Natural killer cell treated with Interleukin-12 subunit alpha and Interleukin-12 subunit beta and Interleukin-15 and Interleukin-18, amount 100 ng/mL, for 72 hours (primary cell): Measurements from ENCODE around the gene CHMP4A. TPM values are rescaled to one million over a fixed set of nuclear protein-coding genes. Genes with fewer than 3 reads are reported as not detected.

Experiments
- ATAC-seq, 2 donors: fragments of 150-1000 bp; cut with Tn5 transposase in 1 of 2; sonication (Bioruptor Pico), chemical (Tn5 transposase) in 1 of 2; 2 replicates each; pipeline ENCODE4 v1.10.0; 2021
- DNase-seq: peaks from one replicate; pipeline ENCODE4 v3.0.0; 2022; ENCODE audit warnings: low spot score
- H3K27ac Mint-ChIP-seq, 2 donors: 1 replicate in 1 of 2; 2 replicates in 1 of 2; pipeline ENCODE4 v1.8.0; 2022; ENCODE audit warnings: mixed read lengths in 2 of 2, mild to moderate bottlenecking in 1 of 2, moderate library complexity in 1 of 2
- H3K27me3 Mint-ChIP-seq, 2 donors: 1 replicate in 1 of 2; 2 replicates in 1 of 2; pipeline ENCODE4 v1.8.0; 2022; ENCODE audit warnings: mixed read lengths in 2 of 2
- H3K36me3 Mint-ChIP-seq: one replicate; pipeline ENCODE4 v1.8.0; 2022; ENCODE audit warnings: mixed read lengths
- H3K4me1 Mint-ChIP-seq, 2 donors: 1 replicate in 1 of 2; 2 replicates in 1 of 2; pipeline ENCODE4 v1.8.0; 2022; ENCODE audit warnings: low read depth in 2 of 2, mixed read lengths in 2 of 2, mild to moderate bottlenecking in 1 of 2
- H3K4me3 Mint-ChIP-seq: one replicate; pipeline ENCODE4 v1.8.0; 2022; ENCODE audit warnings: mixed read lengths
- H3K9me3 Mint-ChIP-seq: 2 replicates; pipeline ENCODE4 v1.8.0; 2022; ENCODE audit warnings: mixed read lengths
- total RNA-seq, 2 donors: library from RNA; stranded (reverse); gene quantifications; one replicate each; pipeline ENCODE4 v1.2.3, GENCODE V29; 2022

The CHMP4A gene
- total RNA-seq, result 10 to 100 TPM; 66.2 to 95.0 TPM

DNA sequence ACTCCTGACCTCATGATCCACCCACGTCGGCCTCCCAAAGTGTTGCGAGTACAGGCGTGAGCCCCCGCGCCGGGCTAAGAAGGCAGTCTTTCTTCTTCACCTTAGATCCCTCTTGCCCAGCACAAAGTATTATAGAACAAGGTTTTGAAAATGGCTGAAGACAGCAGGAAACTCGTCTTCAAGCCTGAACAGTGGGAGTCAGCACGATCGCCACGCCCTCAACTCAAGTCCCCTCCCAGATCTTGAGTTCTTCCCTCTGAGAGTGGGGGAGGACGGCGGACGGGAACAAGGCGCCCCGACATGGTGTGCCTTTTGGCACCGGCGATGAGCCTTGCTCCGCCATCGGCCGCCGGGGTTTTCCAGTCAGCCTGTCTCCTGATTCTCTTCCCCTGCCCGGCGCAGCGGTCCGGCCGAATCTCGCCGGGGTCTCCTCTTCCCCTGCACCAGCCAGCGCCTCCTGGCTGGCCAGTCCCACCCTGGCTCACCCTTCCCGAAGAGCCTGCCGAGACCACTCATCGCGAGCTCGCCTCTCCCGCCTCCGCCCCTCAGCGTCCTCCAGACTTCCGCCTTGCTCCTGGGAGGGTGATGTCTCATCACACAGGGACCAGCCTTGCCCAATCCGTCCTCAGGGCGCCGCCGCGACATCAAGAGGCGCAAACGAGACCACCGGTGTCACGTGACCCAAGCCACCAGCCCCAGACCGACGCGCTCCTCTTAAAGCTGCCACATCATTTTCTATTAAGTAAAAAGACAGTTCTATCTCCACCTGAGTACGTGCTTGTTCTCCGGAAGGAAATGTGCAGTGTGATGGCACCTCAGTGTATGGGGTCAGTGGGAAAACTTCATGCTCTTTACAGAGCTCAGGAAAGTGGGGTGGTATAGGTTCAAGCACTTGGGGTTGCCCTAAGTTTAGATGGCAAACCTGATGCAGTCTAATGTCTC lies at the start of gene CHMP4A:
TSS of gene CHMP4A (minus strand) at position 565 of the 942 bp plus-strand sequence. CDS start at position 516, 49 bp downstream.
- Mint-ChIP-seq H3K36me3 (peaks cover 16% of the 10 kb centered on the region), H3K9me3 (no peaks in the 10 kb centered on the region), H3K27ac (peak within 1 kb of the TSS; percentile 97 to 99), H3K27me3 (no peaks in the 10 kb centered on the region), H3K4me3 (peak within 1 kb of the TSS; percentile 98), H3K4me1 (peaks cover 41 to 49% of the 10 kb centered on the region in 2 donors)
- DNase-seq, result peak; percentile 99
- peak; percentile 90 to 94 for ATAC-seq

DNA sequence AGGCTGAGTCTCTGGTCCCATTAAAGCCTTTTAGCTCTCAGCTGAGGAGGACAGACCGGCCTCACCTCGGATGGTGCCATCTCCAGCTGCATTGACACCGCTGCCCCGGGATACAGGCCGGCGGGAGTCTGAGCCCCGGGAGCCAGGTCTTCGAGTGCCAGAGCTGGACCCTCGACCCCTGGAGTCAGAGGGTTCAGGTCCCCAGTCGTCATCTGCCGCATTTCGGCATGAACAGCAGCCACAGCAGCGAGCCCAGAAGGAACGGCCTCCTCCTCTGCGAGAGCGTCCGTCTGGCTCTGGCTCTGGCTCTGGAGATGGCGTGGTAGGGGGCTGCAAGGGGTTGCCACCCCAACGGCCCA lies 48.7 kb upstream of the CHMP4A start:
- Mint-ChIP-seq H3K9me3 (no peaks in the 10 kb centered on the region), H3K36me3 (no peaks in the 10 kb centered on the region), H3K27ac (no peak overlapping the region), H3K4me3 (no peak overlapping the region), H3K4me1 (peaks cover 0 to 4% of the 10 kb centered on the region in 2 donors), H3K27me3 (no peaks in the 10 kb centered on the region)
- DNase-seq (no peak), ATAC-seq (no peak)

DNA sequence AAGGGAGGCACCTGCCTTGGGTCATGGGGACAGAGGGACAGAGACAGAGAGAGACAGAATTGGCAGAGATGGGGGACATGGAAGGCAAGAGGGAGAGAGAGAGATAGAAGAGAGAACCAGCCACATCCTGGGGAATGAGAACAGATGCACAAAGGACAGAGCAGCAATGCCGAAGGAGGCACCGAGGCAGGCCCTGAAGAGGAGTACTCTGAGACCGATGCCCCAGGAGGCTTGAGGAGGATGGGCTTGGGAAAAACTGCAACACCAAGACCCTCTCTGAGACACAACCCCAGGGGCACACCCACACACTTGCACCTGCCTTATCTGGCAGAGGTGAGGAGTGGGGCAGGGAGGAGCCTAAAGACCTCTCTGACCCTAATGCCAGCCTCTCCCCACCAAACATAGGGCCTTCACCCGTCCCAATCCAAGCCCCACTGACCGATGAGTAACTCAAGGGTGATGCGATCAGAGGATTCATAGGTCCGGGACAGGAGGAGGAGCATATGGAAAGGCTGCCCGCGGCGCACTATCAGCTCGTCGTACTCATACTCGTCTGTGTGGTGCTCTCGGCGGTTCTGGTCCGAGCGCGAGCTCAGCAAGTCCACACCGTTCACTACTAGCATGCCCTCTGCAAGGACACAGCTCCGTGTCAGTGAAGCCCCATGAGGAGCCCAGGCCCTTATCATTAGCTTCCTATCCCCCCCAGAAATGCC lies 48.1 kb upstream of the CHMP4A start:
- Mint-ChIP-seq H3K9me3 (no peaks in the 10 kb centered on the region), H3K4me3 (no peak overlapping the region), H3K4me1 (peaks cover 0 to under 1% of the 10 kb centered on the region in 2 donors), H3K27me3 (no peaks in the 10 kb centered on the region), H3K36me3 (no peaks in the 10 kb centered on the region), H3K27ac (no peak overlapping the region)
- no peak for DNase-seq
- no peak for ATAC-seq

DNA sequence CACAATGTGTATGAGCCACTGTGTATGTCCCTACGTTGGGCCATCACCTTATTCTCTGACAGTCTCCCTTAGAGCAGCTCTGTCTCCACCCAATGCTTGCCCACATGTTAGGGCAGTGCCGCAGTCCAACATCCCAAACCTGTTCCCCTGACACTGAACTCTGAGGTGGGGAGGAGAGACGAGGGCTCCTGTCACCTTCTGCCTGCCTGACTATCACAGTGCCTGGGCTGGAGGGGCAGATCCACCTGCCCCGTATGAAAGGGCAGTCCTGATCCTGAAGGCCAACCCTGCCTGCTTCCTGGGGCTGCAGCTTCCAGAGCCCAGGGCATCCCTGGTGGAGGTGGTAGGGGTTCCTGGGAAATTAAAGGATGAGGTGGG lies 47.5 kb upstream of the CHMP4A start:
- no peak overlapping the region for H3K27ac Mint-ChIP-seq
- no peaks in the 10 kb centered on the region for H3K27me3 Mint-ChIP-seq
- no peaks in the 10 kb centered on the region for H3K4me1 Mint-ChIP-seq
- H3K9me3 Mint-ChIP-seq, result no peaks in the 10 kb centered on the region
- ATAC-seq, result no peak
- H3K4me3 Mint-ChIP-seq, result no peak overlapping the region
- DNase-seq, result no peak
- H3K36me3 Mint-ChIP-seq, result no peaks in the 10 kb centered on the region

DNA sequence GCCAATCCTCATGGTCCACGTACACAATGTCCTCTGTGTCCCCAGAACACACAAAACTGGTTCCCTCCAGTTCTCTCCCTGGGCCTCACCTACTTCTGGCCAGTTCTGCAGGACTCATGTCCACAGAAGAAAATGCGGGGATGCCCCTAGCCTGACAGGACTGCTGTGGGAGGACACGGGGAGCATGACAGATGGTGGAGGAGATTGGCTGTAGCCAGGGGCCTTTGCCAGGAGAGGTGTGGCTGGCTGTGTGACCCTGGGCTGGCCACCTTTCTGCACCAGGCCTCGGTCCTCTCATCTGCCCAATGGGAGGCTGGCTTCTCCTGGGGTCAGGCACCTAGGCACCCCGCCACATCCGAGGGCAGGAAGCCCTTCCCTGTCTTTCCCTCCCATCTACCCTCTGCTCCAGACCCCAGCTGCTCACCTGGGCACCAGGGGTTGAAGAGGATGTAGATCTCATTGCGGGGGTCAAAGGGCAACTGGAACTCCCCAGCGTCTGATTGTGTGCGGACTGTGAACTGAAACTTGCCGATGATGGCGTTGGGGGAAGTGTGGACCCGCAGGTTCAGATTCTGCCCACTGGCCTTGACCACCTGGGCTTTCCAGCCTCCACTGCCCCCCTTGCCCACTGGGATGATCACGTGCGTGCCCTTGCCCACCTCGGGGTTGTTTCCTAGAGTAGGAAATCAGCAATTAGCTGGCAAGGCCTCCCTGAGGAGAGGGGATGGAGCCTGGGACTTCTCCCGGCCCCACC lies 46.9 kb upstream of the CHMP4A start:
- Mint-ChIP-seq H3K9me3 (no peaks in the 10 kb centered on the region), H3K4me3 (no peak overlapping the region)

GRCh38 chr14:24259282-24260025 lies 46.2 kb upstream of the CHMP4A start:
- Mint-ChIP-seq H3K4me3 (no peak overlapping the region), H3K27ac (no peak overlapping the region), H3K27me3 (no peaks in the 10 kb centered on the region), H3K9me3 (no peaks in the 10 kb centered on the region), H3K36me3 (no peaks in the 10 kb centered on the region), H3K4me1 (no peaks in the 10 kb centered on the region)
- DNase-seq (no peak), ATAC-seq (no peak)

More for the DNA sequence above, 46.9 kb upstream of the CHMP4A start:
- H3K27me3 Mint-ChIP-seq, result no peaks in the 10 kb centered on the region
- no peak for DNase-seq
- H3K4me1 Mint-ChIP-seq, result no peaks in the 10 kb centered on the region
- no peak overlapping the region for H3K27ac Mint-ChIP-seq
- H3K36me3 Mint-ChIP-seq, result no peaks in the 10 kb centered on the region
- ATAC-seq, result no peak

DNA sequence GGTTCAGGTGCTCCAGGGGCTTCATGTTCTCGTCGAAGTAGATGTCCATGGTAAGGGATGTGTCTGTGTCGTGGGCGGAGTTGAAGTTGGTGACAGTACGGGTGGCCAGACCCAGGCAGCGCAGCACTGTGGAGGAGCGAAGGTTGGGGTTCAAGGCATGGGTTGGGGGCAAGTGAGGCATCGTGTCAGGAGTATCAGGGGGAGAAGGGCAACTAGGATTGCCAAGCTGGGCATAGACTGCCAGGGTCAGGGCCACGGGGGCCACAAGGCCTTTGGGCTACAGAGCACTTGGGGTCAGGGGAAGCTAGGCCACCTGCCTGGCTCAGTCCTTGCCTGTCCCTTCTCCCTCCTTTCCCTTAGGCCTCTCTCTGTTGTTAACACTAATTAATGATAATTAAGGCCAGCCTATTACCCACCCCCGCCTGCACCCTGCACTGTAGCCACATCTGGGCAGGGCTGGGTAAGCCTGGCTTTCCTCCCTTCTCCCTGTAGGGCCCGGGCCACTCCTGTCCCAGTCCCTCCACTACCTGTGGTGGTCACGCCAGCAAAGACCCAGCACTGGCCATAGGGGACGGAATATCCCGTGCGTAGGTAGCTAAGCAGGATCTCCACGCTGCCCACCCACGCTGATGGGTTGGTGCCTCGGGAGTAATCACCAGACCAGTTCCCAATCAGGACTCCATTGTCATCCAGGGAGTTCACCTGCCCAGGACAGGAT lies 45.4 kb upstream of the CHMP4A start:
- DNase-seq, result no peak
- no peaks in the 10 kb centered on the region for H3K4me1 Mint-ChIP-seq
- no peaks in the 10 kb centered on the region for H3K27me3 Mint-ChIP-seq
- H3K4me3 Mint-ChIP-seq, result no peak overlapping the region
- no peak overlapping the region for H3K27ac Mint-ChIP-seq
- H3K9me3 Mint-ChIP-seq, result no peaks in the 10 kb centered on the region
- ATAC-seq, result no peak
- no peaks in the 10 kb centered on the region for H3K36me3 Mint-ChIP-seq

- Mint-ChIP-seq H3K27ac (no peak overlapping the region), H3K36me3 (no peaks in the 10 kb centered on the region), H3K4me3 (no peak overlapping the region), H3K27me3 (no peaks in the 10 kb centered on the region), H3K9me3 (no peaks in the 10 kb centered on the region), H3K4me1 (no peaks in the 10 kb centered on the region)
- no peak for ATAC-seq
- no peak for DNase-seq
These were observed 44.8 kb upstream of the CHMP4A start for GRCh38 chr14:24258119-24258518.

GRCh38 chr14:24256960-24257359 lies 43.7 kb upstream of the CHMP4A start:
- H3K4me3 Mint-ChIP-seq, result no peak overlapping the region
- no peak for DNase-seq
- no peaks in the 10 kb centered on the region for H3K27me3 Mint-ChIP-seq
- no peaks in the 10 kb centered on the region for H3K4me1 Mint-ChIP-seq
- H3K27ac Mint-ChIP-seq, result no peak overlapping the region
- H3K9me3 Mint-ChIP-seq, result no peaks in the 10 kb centered on the region
- no peaks in the 10 kb centered on the region for H3K36me3 Mint-ChIP-seq
- no peak for ATAC-seq

GRCh38 chr14:24255931-24256711 lies 42.8 kb upstream of the CHMP4A start:
- Mint-ChIP-seq H3K27me3 (no peaks in the 10 kb centered on the region), H3K4me1 (no peaks in the 10 kb centered on the region), H3K36me3 (no peaks in the 10 kb centered on the region), H3K27ac (no peak overlapping the region), H3K9me3 (no peaks in the 10 kb centered on the region), H3K4me3 (no peak overlapping the region)
- ATAC-seq, result no peak
- peak; percentile 53 for DNase-seq

DNA sequence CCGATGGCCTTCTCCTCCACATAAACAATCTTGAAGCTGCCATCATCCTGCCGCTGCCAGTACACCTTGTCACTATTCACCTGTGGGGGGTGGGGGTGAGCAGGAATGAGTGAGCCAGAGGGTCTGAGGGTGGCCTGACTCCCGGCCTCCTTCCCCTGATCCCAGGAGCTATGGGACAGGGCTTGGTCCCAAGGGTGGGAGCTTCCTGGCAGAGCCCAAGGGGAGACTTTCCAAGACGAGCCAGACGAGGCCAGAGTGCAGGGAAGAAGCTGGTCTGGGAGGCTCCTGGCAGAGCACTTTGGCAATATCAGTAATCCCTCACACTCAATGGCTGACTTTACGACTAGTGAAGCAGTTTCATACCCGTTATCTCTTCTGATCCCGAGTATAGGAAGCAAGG lies 42.1 kb upstream of the CHMP4A start:
- Mint-ChIP-seq H3K4me1 (no peaks in the 10 kb centered on the region), H3K27ac (no peak overlapping the region), H3K36me3 (no peaks in the 10 kb centered on the region), H3K9me3 (no peaks in the 10 kb centered on the region), H3K27me3 (no peaks in the 10 kb centered on the region), H3K4me3 (no peak overlapping the region)
- ATAC-seq (no peak), DNase-seq (no peak)

DNA sequence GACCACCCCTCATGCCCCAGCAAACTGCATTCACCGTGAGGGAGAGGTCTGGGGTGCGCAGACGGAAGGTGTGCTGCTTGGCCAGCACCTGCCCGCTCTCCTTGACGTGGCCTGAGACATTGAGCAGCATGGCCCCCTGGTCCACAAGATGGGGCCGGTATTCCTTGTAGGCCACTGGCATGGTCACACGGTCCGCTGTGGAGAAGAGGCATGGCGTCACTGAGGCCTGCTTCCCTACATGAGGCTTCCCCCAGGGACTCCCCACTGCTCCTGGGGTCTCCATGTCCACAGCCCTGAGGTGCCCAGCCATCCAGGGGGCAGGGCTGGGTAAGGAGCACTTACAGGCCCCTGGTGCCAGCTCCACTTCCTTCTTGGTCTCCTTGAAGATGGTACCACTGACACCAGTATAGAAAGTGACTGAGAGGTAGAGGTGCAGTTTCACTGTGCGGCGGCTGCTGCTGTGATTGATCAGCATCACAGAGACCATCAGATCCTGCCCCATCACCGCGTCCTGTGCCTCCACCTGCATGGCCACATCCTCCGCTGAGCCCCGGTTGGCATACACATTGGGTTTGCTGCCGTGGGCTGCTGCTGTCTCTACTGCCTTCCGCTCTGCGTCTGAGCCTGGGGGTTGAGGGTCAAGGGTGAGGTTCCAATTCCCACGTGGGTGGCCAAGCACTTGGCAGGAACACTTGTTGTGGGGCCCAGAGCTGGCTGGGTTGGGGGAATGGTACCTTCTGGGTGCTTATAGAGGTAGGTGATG lies 41.5 kb upstream of the CHMP4A start:
- H3K36me3 Mint-ChIP-seq, result no peaks in the 10 kb centered on the region
- no peaks in the 10 kb centered on the region for H3K27me3 Mint-ChIP-seq
- no peak overlapping the region for H3K27ac Mint-ChIP-seq
- ATAC-seq (peak in 1 of 2 donors; percentile 7), DNase-seq (peak; percentile 60)
- H3K9me3 Mint-ChIP-seq, result no peaks in the 10 kb centered on the region
- no peak overlapping the region for H3K4me3 Mint-ChIP-seq
- no peaks in the 10 kb centered on the region for H3K4me1 Mint-ChIP-seq
